GM18526 (cell line): Measurements from ENCODE around the gene MRPL38.

Experiments used
- POLR2A ChIP-seq: IDR thresholded peaks from 3 replicates; pipeline ENCODE4 v1.6.1; 2011; ENCODE audit not compliant: insufficient read length; ENCODE audit errors: extremely low read depth

MRPL38 gene

GRCh38 chr17:75894049-75894733 lies 10.5 kb downstream of the MRPL38 start:
- TF ChIP-seq POLR2A: no peak

GRCh38 chr17:75893305-75894048 lies 11.2 kb downstream of the MRPL38 start:
- TF ChIP-seq POLR2A: no peak

GRCh38 chr17:75892556-75893224 lies 12.0 kb downstream of the MRPL38 start:
- no peak for TF ChIP-seq POLR2A

GRCh38 chr17:75891605-75892555 lies 12.8 kb downstream of the MRPL38 start:
- TF ChIP-seq POLR2A: no peak

- TF ChIP-seq POLR2A: no peak
These were observed 13.6 kb downstream of the MRPL38 start for GRCh38 chr17:75891022-75891604.

DNA sequence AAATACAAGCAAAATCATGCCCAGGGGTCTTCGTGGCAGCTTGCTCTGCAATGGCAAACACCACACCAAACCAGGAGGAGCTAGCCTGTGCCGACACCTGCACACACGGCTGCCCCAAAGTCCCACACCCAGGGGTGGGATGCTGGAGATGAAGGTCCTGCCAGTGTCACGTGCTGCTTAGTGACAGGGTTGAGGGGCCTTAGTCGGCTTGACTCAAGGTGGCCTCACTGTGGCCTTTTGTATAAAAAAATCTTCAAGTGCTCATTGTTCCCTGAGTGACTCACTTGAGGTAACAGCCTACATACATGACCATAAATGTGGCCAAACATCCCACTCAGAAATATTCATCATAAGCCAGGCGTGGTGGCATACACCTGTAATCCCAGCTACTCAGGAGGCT lies 15.2 kb downstream of the MRPL38 start:
- TF ChIP-seq POLR2A: no peak

- no peak for TF ChIP-seq POLR2A
These were observed 16.2 kb downstream of the MRPL38 start for GRCh38 chr17:75888484-75888883.

DNA sequence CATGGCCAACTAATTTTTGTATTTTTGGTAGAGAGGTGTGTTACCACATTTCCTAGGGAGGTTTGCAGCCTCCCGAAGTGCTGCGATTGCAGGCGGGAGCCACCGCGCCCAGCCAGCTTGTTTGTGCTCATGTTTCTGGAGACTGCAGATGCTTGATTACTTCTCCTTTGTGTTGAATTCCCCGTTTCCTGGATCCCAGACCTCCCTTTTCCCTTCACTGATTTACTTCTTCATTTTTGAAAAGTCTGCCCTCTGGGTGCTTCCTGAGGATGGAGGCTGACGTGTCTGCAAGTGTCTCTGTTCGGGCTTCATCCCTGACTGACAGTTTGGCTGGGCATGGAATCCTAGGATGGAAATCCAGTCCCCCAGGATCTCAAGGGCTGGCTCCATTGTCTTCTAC lies 19.3 kb downstream of the MRPL38 start:
- TF ChIP-seq POLR2A: no peak

DNA sequence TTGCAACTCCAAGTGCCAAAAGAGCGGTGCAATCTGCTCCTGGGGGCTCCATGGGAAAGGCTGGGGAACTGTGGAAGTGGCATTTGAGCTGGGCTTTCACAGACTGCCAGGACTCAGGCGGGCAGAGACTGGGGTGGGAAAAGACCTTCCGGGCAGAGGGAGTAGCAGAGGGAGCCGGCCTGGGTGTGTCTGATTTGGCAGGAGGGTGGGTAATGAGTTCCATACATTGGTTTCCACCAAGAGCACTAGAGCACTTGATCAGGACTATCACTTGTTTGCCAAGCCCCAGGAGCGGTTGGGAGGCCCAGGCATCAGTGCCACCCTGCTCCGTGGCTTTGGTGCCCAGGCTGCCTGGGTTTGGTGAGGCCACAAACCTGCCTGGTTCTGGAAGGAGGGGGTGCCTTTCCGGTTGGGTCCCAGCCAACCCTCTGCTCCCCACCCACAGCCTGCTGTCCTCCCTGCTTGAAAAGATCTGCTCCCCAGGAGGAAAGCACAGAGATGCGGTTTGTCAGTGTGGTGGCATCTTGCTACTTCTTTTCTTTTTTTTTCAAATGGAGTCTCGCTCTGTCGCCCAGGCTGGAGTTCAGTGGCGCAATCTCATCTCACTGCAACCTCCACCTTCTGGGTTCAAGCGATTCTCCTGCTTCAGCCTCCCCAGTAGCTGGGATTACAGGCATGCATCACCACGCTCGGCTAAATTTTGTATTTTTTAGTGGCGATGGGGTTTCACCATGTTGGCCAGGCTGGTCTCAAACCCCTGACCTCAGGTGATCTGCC lies 22.8 kb downstream of the MRPL38 start:
- no peak for TF ChIP-seq POLR2A

DNA sequence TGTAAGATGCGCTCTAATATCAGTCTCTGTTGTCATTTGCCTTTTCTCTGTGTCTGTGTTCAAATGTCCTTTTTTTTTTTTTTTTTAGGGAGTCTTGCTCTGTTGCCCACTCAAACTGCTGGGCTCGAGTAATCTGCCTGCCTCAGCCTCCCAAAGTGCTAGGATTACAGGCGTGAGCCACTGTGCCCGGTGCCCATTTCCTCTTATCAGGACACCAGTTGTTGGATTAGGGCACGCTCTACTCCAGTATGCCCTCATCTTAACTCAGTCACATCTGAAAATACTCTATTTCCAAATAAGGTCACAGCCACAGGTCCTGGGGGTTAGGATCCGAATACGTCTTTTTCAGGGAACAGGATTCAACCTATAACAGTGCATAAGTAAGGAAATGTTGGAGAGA lies 24.4 kb downstream of the MRPL38 start:
- no peak for TF ChIP-seq POLR2A

GRCh38 chr17:75878174-75878998 lies 26.3 kb downstream of the MRPL38 start, which contains the start of gene TRIM47:
Gene TRIM47 (minus strand): TSS chr17:75878581. CDS start chr17:75878548, 33 bp downstream.
- TF ChIP-seq POLR2A: no peak

GRCh38 chr17:75877752-75878173 lies 26.9 kb downstream of the MRPL38 start:
- peak; percentile 14 for TF ChIP-seq POLR2A
